Activated CD4-positive, alpha-beta T cell treated with anti-CD3 and anti-CD28 coated beads, Interleukin-2, Interleukin-6, amounts not matched to agents 100 ng/mL and 50 ng/mL, durations not matched to agents 16 hours and 8 hours (primary cell): Measurements from ENCODE around the gene ATL3.
A peak's percentile ranks its signal among the peaks of the same experiment; 100 is the strongest.
"Not testable (repeated sequence)": the region's sequence is repeated elsewhere in the genome, so short reads cannot be mapped to it uniquely, and the experiment has no call there.

Experiments
- DNase-seq: peaks from one replicate; pipeline ENCODE4 v3.0.0-alpha.2; 2020

ATL3 gene, protein sequence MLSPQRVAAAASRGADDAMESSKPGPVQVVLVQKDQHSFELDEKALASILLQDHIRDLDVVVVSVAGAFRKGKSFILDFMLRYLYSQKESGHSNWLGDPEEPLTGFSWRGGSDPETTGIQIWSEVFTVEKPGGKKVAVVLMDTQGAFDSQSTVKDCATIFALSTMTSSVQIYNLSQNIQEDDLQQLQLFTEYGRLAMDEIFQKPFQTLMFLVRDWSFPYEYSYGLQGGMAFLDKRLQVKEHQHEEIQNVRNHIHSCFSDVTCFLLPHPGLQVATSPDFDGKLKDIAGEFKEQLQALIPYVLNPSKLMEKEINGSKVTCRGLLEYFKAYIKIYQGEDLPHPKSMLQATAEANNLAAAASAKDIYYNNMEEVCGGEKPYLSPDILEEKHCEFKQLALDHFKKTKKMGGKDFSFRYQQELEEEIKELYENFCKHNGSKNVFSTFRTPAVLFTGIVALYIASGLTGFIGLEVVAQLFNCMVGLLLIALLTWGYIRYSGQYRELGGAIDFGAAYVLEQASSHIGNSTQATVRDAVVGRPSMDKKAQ

DNA sequence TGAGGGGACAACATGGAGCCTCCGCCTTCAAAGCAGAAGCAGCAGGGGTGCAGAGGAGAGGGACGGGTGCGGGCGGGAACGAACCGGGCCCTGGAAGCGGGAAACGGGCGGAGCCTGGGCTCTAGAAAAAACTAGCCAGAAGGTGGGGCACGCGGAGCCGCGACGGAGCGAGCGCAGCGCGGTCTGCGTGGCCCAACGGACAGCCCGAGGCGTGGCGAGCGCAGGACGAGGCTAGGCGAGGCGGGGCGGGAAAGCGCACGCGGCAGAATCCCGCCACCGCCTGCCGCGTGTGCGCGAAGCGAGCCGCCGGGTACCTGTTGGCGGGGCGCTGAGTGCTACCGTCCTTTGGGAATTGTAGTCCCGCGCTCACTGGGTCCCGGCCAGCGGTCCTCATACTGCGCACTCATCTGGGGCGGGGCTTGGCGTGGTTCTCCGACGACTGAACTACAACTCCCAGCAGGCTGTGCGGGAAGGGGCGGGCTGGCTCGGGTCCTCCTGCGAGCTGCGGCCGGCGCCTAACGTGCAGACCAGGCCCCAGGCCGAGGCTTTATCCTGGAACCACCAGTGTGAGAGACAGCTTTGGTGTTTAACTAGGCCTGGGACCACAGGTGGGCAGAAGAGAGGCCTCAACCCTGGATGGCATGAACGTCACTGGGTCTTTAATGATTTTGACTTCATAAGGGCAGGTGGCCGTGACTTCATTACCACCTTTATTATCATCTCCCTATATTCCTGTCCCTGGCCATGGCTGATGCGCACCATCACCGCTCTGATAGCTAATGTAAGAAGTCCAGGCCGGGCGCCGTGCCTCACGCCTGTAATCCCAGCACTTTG lies at the start of gene ATL3:
Gene ATL3 (minus strand): TSS at position 55 of the 834 bp plus-strand sequence. CDS start 41 bp downstream, at position 14.
- DNase-seq = peak; percentile 93

DNA sequence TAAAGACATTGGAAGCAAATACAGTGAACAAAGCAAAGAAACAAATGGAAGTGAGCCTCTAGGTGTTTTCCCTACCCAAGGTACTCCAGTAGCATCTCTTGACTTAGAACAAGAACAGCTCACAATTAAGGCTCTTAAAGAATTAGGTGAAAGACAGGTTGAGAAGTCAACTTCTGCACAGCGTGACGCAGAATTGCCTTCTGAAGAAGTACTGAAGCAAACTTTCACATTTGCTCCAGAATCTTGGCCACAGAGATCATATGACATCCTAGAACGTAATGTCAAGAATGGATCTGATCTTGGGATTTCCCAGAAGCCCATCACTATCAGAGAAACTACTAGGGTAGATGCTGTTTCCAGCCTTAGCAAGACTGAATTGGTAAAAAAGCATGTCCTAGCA lies 49.4 kb upstream of the ATL3 start:
- no peak for DNase-seq

- DNase-seq = no peak
Measured at GRCh38 chr11:63719987-63720386, 48.8 kb upstream of the ATL3 start.

- DNase-seq = no peak
Measured at GRCh38 chr11:63719001-63719400, 47.8 kb upstream of the ATL3 start.

GRCh38 chr11:63716046-63716445 lies 44.9 kb upstream of the ATL3 start:
- no peak for DNase-seq

DNA sequence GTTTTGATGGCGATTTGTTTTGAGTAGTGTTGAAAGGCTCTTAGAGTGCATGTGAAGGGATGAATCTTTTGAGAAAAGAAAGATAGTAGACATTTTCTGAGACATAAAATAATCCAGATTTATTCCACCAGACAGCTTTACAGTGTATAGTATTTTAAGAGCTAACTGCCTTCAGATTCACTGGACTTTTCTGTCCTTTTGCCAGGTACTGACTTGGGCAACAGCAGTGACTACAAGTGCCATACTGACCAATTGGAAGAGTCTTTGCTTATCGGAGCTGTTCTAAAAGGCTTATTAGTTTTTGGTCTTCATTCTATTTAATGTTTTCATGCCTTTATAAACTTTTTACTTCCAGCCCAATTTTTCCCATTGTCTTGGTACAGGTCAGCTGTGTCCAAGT lies 42.6 kb upstream of the ATL3 start:
- DNase-seq = no peak

DNA sequence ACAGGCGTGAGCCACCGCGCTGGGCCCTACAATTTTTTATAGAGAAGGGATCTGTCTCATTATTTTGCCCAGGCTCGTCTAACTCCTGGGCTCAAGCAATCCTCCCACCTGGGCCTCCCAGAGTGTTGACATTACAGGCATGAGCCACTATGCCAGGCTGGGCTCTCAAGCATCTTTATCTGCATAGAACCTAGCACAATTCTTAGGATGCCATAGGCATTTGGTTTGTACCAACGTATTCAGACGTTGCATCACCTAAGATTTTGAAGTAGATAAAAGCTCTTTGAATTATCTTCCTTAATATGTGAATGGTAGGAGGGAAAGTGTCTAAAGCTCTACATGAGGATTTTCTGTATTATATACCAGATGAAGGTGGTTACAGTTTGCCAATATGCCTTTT lies 40.7 kb upstream of the ATL3 start:
- no peak for DNase-seq

- DNase-seq = no peak
Measured at GRCh38 chr11:63710476-63711217, 39.5 kb upstream of the ATL3 start.

GRCh38 chr11:63709336-63709884 lies 38.2 kb upstream of the ATL3 start:
- no peak for DNase-seq

GRCh38 chr11:63708764-63709163 lies 37.6 kb upstream of the ATL3 start:
- DNase-seq = no peak

GRCh38 chr11:63705526-63705925 lies 34.4 kb upstream of the ATL3 start:
- no peak for DNase-seq

- no peak for DNase-seq
Measured at GRCh38 chr11:63699896-63700295, 28.7 kb upstream of the ATL3 start.

DNA sequence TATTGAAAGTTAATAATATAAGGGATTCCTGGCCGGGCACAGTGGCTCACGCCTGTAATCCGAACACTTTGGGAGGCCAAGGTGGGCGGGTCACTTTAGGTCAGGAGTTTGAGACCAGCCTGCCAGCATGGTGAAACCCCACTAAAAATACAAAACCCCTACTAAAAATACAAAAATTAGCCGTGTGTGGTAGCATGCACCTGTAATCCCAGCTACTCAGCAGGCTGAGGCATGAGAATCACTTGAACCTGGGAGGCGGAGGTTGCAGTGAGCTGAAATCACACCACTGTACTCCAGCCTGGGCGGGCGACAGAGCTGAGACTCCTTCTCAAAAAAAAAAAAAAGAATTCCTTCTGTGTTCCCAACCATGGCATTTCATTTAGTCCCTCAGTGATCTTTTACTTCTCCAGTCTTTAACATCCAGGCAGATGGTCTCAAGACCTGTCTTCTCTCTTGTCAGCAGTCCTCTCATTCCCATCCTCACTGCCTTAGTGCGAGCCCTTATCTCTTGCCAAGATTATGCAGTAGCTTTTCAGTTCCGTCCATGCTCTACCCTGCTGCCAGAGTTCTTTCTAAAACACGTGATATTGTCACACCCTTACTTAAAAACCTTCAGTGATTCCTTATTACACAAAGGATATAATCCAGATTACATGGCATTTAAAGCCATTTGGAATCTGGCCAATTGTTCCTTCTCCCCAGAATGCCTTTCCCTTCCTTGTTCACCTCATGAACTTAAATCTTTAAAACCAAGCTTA lies 28.0 kb upstream of the ATL3 start:
- no peak for DNase-seq

DNA sequence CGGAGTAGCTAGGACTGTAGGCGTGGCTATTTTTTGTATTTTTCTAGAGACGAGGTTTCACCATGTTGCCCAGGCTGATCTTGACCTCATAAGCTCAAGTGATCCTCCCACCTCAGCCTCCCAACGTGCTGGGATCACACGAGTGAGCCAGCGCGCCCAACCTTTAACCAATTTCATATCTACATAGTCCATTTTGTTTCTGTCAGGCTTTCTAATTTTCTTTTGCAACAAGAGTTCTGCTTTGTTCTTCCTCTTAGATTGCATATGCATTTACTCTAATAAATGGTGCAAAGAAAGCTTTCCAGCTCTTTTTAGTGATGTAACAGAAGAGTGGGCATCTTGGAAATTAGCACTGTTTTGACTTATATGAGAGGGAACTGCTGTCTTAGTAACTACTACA lies 23.4 kb upstream of the ATL3 start:
- DNase-seq = no peak

- peak; percentile 48 for DNase-seq
Measured at GRCh38 chr11:63687845-63688244, 16.7 kb upstream of the ATL3 start.

- DNase-seq = no peak
Measured at GRCh38 chr11:63686926-63687325, 15.8 kb upstream of the ATL3 start.

GRCh38 chr11:63685158-63685721 lies 14.1 kb upstream of the ATL3 start:
- not testable (repeated sequence) for DNase-seq

DNA sequence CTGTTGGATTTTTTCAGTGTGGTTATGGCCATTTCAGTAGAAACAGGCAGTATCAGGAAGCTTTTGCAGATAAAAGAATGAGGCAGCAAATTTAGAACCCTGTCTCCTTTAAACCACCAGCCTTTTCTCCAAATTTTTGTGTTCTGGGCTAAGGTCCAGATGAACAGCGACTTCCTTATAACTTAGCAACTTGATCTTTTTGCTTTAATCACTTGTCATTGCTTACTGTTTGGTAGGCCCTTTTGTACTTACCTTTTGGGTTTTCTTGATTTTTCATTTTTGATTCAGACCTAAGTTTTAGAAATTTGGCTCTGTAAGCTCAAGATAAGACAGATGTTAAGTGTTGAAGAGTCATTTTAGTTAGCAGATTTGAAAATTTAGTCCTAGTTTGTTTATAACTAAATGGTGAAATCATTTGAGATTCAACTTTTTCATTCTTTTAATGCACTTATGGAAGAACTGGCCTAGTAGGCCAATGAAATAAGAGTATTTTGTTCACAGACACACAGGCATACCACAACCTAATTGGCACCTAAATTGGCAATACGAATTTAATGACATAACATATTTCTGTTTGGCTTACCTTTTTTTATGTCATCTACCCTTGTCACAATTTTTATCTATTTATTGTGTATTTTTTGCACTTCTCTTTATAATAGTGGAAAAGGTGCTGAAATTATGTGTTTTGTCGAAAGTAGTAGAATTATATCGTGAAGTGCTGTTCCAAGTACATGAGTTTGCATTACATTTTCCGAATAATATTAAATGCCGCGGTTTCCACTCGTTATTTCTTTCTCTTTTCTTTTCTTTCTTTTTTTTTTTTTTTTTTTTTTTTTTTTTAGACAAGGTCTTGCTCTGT lies 12.2 kb upstream of the ATL3 start:
- DNase-seq = no peak

- peak; percentile 2 for DNase-seq
Measured at GRCh38 chr11:63682066-63683021, 11.2 kb upstream of the ATL3 start.
